Measurements from ENCODE around the gene SPDEF.

The SPDEF gene

GRCh38 chr6:34520645-34521462 lies 35.3 kb downstream of the SPDEF start:
- no peak for DNase-seq (ENCODE audit: low spot score)
- TF ChIP-seq CTCF (IDR thresholded peaks at IDR 0.05), result no peak
- Histone ChIP-seq H3K27ac (no peak overlapping the region), H3K4me3 (no peak overlapping the region)

- no peak for DNase-seq (ENCODE audit: low spot score)
- Histone ChIP-seq H3K4me3 (no peak overlapping the region), H3K27ac (no peak overlapping the region)
- TF ChIP-seq CTCF (IDR thresholded peaks at IDR 0.05), result no peak
Measured at GRCh38 chr6:34519971-34520644, 36.0 kb downstream of the SPDEF start.

GRCh38 chr6:34518669-34519365 lies 37.3 kb downstream of the SPDEF start:
- Histone ChIP-seq H3K4me3 (no peak overlapping the region), H3K27ac (no peak overlapping the region)
- no peak for DNase-seq (ENCODE audit: low spot score)
- no peak for TF ChIP-seq CTCF (IDR thresholded peaks at IDR 0.05)

GRCh38 chr6:34517966-34518365 lies 38.2 kb downstream of the SPDEF start:
- no peak for TF ChIP-seq CTCF (IDR thresholded peaks at IDR 0.05)
- Histone ChIP-seq H3K4me3 (no peak overlapping the region), H3K27ac (no peak overlapping the region)
- no peak for DNase-seq (ENCODE audit: low spot score)

DNA sequence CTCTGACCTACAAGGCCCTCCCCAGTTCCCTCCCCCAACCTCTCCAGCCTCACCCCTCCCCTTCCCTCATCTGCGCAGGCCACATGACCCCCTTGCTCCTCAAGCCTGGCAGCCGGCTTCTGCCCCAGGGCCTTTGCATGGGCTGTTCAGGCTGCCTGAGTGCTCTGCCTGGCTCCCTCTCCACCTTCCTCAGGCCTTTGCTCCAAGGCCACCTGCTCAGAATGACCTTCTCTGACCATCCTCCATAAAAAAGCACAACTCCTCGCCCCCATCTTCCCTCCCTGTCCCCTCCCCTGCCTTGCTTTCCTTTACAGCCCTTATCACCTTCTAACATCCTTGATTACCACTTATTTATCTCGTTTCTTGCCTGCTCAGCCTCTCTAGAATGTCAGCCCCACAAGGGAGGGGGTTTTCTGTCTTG lies 38.7 kb downstream of the SPDEF start:
- no peak for DNase-seq (ENCODE audit: low spot score)

More for the DNA sequence above, 38.7 kb downstream of the SPDEF start:
- no peak for TF ChIP-seq CTCF (IDR thresholded peaks at IDR 0.05)
- Histone ChIP-seq H3K4me3 (no peak overlapping the region), H3K27ac (no peak overlapping the region)
